PC-9 (cell line): ENCODE measurements around the gene GLTP. TPM values are rescaled to one million over a fixed set of nuclear protein-coding genes. Genes with fewer than 3 reads are reported as not detected.

Source experiments
- BruUV-seq: library from RNA; stranded (reverse); fragments of 400-500 nt; replicated peaks from 2 replicates; lab custom pipeline; 2021; lab: Mats Ljungman, UMichigan
- CTCF ChIA-PET: fragments of 300-600 bp; sonication (Branson Sonifier 250); formaldehyde crosslinking; loops from one replicate; lab custom pipeline; 2022; ENCODE audit warnings: antibody characterized with exemption; lab: Charles Lee
- POLR2A ChIA-PET: fragments of 300-600 bp; sonication (Branson Sonifier 250); formaldehyde crosslinking; loops from one replicate; lab custom pipeline; 2022; ENCODE audit warnings: antibody characterized with exemption; ENCODE audit not compliant: unreplicated experiment; lab: Charles Lee
- DNase-seq, 2 experiments: peaks; one replicate each; pipeline versions ENCODE4 v3.0.0 to v3.0.0-alpha.2; 2015 to 2022; ENCODE audit warnings: mixed read lengths in 1 of 2
- H2AFZ ChIP-seq: fragments of 200-600 bp; sonication (generic); 2 replicates; pipeline ENCODE4 v1.8.1; 2017; ENCODE audit warnings: antibody characterized with exemption
- H3F3A ChIP-seq: fragments of 200-600 bp; sonication (generic); 2 replicates; pipeline ENCODE4 v1.8.1; 2017; ENCODE audit warnings: antibody characterized with exemption, mild to moderate bottlenecking, low read depth; ENCODE audit not compliant: insufficient read depth
- H3K27ac ChIP-seq: fragments of 200-600 bp; sonication (generic); 2 replicates; pipeline ENCODE4 v1.6.1; 2016; ENCODE audit warnings: mixed run types
- H3K27me3 ChIP-seq: fragments of 200-600 bp; sonication (generic); 2 replicates; pipeline ENCODE4 v1.6.1; 2016; ENCODE audit warnings: low read depth, mixed run types; ENCODE audit not compliant: insufficient read depth
- H3K36me3 ChIP-seq: fragments of 200-600 bp; sonication (generic); 2 replicates; pipeline ENCODE4 v1.6.1; 2016; ENCODE audit warnings: low read depth, mixed run types
- H3K4me1 ChIP-seq: fragments of 200-600 bp; sonication (generic); replicated peaks from 2 replicates; pipeline ENCODE4 v1.6.1; 2016; ENCODE audit warnings: mixed run types; ENCODE audit not compliant: insufficient read depth
- H3K4me2 ChIP-seq: fragments of 200-600 bp; sonication (generic); 2 replicates; pipeline ENCODE4 v1.6.1; 2017; ENCODE audit warnings: mixed run types
- H3K4me3 ChIP-seq: fragments of 200-600 bp; sonication (generic); 2 replicates; pipeline ENCODE4 v1.6.1; 2016; ENCODE audit warnings: mixed run types
- H3K79me2 ChIP-seq: fragments of 200-600 bp; sonication (generic); 2 replicates; pipeline ENCODE4 v1.6.1; 2017; ENCODE audit warnings: low read depth, mixed run types
- H3K9me2 ChIP-seq: fragments of 200-600 bp; sonication (generic); 2 replicates; pipeline ENCODE4 v1.8.1; 2017; ENCODE audit warnings: mild to moderate bottlenecking; ENCODE audit not compliant: insufficient read depth
- H3K9me3 ChIP-seq: fragments of 200-600 bp; sonication (generic); 2 replicates; pipeline ENCODE4 v1.8.1; 2016; ENCODE audit warnings: low read depth; ENCODE audit not compliant: insufficient read depth
- H4K20me1 ChIP-seq: fragments of 200-600 bp; sonication (generic); 2 replicates; pipeline ENCODE4 v1.8.1; 2017; ENCODE audit not compliant: insufficient read depth
- CTCF ChIP-seq: fragments of 200-600 bp; sonication (generic); conservative IDR thresholded peaks from 2 replicates; pipeline ENCODE4 v1.6.1; 2017; ENCODE audit warnings: mixed run types, antibody characterized with exemption, mild to moderate bottlenecking, moderate library complexity
- EZH2 ChIP-seq: fragments of 200-600 bp; sonication (generic); IDR thresholded peaks from 2 replicates; pipeline ENCODE4 v1.8.0; 2017; ENCODE audit warnings: antibody characterized with exemption, low read depth
- intact Hi-C: fragments of 100-400 bp; cut with micrococcal nuclease; formaldehyde crosslinking; loops from one replicate; pipeline ENCODE4 v1.10.0; 2022; ENCODE audit not compliant: unreplicated experiment
- total RNA-seq: library from RNA; stranded (reverse); gene quantifications from 2 replicates; pipeline ENCODE4 v1.2.3, GENCODE V29; 2021

The GLTP gene
- total RNA-seq, 1 experiment from 2014 or later = 30.3 TPM

DNA sequence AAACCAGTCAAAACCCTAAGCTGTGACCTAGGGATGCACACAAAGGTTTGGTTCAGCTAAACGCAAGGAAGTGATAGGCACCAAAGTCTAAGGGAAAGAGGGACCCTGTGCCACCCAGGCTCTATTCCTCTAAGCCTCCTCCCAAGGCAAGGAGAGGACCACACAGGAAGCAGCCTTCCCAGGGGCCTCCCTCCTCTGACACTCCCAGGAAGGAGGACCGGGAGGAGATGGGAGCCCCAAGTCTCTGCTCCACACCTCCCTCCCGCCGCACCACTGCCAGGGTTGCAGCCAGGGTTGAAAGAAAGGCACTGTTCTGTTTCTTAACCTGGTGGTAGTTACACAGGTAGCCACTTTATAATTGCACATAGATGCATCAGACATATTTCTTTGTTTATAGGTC is 41.6 kb upstream of the GLTP start:
- Histone ChIP-seq H3K27ac (no peak overlapping the region), H3K27me3 (no peaks in the 10 kb centered on the region), H3K79me2 (no peaks in the 10 kb centered on the region), H3K9me3 (no peaks in the 10 kb centered on the region), H3K36me3 (no peaks in the 10 kb centered on the region; the same call in 1 of the 2 replicates), H3K4me1 (no peaks in the 10 kb centered on the region), H2AFZ (no peak overlapping the region), H3F3A (0 out of 2 replicates have a peak, but pooled peaks cover 3% of the 10 kb centered on the region), H3K4me3 (no peak overlapping the region), H3K4me2 (no peak overlapping the region), H4K20me1 (no peaks in the 10 kb centered on the region), H3K9me2 (no peaks in the 10 kb centered on the region)
- ChIA-PET CTCF (no interaction called here), POLR2A (no interaction called here)
- no peak for TF ChIP-seq EZH2
- no peak for TF ChIP-seq CTCF
- intact Hi-C loops = no loop called here
- DNase-seq = no peak
- BruUV-seq = no TSS peak

DNA sequence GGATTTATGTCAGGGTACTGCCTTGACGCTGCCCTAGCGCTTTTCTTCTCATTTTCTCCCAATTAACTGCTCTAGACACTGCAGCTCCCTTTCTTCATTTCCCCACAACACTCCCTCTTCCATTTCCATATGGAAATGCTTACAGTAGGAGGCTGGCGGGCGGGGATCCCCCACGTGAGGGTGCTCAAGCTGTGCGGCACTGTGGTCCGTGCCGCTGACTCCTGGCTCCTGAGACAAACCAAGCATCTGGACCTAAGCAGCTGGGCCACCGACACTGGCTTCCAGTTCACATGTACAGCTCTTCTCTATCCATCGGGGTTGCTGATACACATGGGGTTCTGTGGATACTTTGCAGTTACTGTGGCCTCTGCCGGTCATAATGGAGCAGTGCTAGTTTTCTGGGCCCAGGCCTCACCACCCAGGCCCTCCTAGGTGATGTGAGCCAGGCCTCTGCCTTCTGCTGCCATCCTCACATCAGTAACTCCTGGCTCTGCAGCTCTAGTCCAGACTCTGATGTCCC is 40.0 kb upstream of the GLTP start:
- no TSS peak for BruUV-seq
- Histone ChIP-seq H3K4me1 (no peaks in the 10 kb centered on the region), H2AFZ (no peak overlapping the region), H3K79me2 (no peaks in the 10 kb centered on the region), H3K27me3 (no peaks in the 10 kb centered on the region), H3K9me2 (no peaks in the 10 kb centered on the region), H3K4me3 (no peak overlapping the region), H3K36me3 (no peaks in the 10 kb centered on the region; the same call in 1 of the 2 replicates), H4K20me1 (no peaks in the 10 kb centered on the region), H3F3A (0 out of 2 replicates have a peak, but pooled peaks cover 3% of the 10 kb centered on the region), H3K4me2 (no peak overlapping the region), H3K9me3 (no peaks in the 10 kb centered on the region), H3K27ac (no peak overlapping the region)
- ChIA-PET CTCF (interaction anchor here (0.7 kb wide), 1 partner anchor 889 kb away, joined by 3 read pairs; no protein-coding TSS in a partner anchor), POLR2A (no interaction called here)
- no peak for DNase-seq
- intact Hi-C loops = no loop called here
- TF ChIP-seq CTCF = no peak
- no peak for TF ChIP-seq EZH2

DNA sequence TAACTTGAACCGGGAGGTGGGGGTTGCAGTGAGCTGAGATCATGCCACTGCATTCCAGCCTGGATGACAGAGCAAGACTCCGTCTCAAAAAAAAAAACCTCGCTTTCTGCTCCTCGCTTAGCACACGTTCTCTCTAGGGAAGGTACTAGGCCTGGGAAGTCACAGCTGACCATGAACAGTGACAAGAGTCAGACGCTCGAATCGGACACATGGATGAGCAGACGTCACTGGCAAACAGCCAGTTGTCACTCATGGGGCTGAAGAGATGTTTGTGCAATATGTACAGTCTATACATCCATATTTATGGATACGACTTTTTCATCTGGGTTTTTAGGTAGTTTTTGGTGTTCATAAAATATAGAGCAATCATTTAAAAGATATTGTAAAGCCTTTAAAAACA is 39.1 kb upstream of the GLTP start:
- H3K79me2 ChIP-seq = no peaks in the 10 kb centered on the region
- BruUV-seq = no TSS peak
- intact Hi-C loops = no loop called here
- no peak overlapping the region for H3K4me3 ChIP-seq
- no peaks in the 10 kb centered on the region for H3K9me3 ChIP-seq
- no peaks in the 10 kb centered on the region for H3K27me3 ChIP-seq
- no peak overlapping the region for H2AFZ ChIP-seq
- no peaks in the 10 kb centered on the region; the same call in 1 of the 2 replicates for H3K36me3 ChIP-seq
- TF ChIP-seq CTCF (no peak), EZH2 (no peak)
- no peaks in the 10 kb centered on the region for H4K20me1 ChIP-seq
- POLR2A ChIA-PET = no interaction called here
- H3K9me2 ChIP-seq = no peaks in the 10 kb centered on the region
- CTCF ChIA-PET = no interaction called here
- H3K4me2 ChIP-seq = no peak overlapping the region
- H3F3A ChIP-seq = 0 out of 2 replicates have a peak, but pooled peaks cover 3% of the 10 kb centered on the region
- no peak overlapping the region for H3K27ac ChIP-seq
- no peak for DNase-seq
- H3K4me1 ChIP-seq = no peaks in the 10 kb centered on the region
